Muscle of back (tissue), 11 donors: ENCODE results near the gene YBX2. TPM values are rescaled to one million over a fixed set of nuclear protein-coding genes. Genes with fewer than 3 reads are reported as not detected.
"Not testable (repeated sequence)": the region's sequence is repeated elsewhere in the genome, so short reads cannot be mapped to it uniquely, and the experiment has no call there.

Source experiments
- DNase-seq, 3 donors: peaks; one replicate each; pipeline versions ENCODE4 v3.0.0 to v3.0.0-alpha.2; 2013
- polyA plus RNA-seq, 10 donors: library from polyadenylated mRNA; unstranded; fragments of 120-200 nt; gene quantifications; one replicate each; pipeline ENCODE4 v1.2.1, GENCODE V29; 2013; ENCODE audit not compliant: insufficient read length in 10 of 10

Gene YBX2
- polyA plus RNA-seq, 10 donors = 1.2 to 4.2 (median 1.9) TPM

DNA sequence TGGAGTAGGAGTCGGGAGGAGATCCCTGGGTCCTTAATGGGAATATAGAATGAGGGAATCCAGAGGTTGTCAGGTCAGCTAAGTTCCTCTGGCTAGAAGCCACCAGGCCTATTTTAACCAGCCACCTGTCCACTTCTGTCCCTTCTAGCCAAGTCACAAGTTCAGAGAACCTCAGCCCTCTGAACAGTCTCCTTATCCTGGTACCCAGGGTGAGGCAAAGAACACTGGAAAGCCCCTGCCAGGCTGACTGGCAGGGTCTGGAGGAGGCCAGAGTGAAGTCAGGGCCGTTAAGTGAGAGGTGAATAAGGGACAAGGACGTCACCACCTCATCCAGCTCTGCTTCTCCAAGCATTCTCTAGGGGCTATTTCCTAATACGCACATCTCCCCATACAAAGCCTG lies 45.6 kb downstream of the YBX2 start:
- DNase-seq = peak in 1 of 3 donors; percentile 63

DNA sequence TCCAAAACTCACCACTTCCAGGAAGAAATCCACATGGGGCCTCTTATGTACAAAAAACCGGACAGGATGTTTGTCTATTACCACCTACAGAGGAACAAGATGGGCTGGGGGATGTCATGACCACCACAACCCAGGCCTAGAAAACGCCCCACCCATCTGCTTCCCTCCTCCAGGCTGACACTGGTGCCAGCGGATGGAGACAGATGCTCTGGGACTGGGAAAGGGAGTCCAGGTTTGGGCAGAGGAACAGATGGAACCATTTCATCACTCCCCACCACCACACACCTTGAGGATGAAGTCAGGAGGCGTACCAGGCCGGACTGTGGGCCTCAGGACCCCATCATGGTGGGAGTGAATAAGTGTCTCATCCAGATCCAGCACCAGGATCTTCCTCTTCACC lies 47.7 kb downstream of the YBX2 start:
- no peak for DNase-seq

DNA sequence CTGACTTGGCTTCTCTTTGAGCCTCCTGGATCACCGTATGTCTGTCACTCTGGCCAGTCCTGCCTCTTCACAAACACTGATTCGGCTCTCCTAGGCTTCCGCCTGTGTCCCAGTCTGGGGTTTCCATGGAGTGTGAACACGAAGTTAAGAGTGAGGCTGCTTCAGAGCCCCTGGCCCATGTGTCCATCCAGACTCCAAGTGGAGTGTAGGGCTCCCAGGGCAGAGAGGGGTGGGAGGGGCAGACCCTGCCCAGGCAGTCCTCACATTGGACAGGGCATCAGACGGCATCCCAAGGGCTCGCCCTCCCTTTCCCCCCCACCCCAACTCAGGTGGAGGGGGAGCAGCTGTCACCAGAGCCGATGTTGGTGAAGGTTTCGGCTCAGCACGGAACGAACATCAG lies 50.6 kb downstream of the YBX2 start:
- not testable (repeated sequence) for DNase-seq

DNA sequence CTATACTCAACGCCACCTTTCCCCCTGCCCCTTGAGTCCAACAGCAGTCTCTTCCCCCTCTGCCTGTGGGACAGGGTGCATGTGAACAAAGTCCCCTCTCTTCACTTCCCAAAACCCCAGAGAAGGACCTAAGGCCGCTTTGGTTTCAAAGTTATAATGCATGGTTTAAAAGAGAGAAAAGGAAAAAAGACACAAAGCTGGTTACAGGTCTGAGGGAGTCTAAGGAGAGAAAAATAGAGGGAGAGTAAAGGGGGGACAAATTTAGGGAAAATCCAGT lies 51.0 kb downstream of the YBX2 start:
- no peak for DNase-seq

DNA sequence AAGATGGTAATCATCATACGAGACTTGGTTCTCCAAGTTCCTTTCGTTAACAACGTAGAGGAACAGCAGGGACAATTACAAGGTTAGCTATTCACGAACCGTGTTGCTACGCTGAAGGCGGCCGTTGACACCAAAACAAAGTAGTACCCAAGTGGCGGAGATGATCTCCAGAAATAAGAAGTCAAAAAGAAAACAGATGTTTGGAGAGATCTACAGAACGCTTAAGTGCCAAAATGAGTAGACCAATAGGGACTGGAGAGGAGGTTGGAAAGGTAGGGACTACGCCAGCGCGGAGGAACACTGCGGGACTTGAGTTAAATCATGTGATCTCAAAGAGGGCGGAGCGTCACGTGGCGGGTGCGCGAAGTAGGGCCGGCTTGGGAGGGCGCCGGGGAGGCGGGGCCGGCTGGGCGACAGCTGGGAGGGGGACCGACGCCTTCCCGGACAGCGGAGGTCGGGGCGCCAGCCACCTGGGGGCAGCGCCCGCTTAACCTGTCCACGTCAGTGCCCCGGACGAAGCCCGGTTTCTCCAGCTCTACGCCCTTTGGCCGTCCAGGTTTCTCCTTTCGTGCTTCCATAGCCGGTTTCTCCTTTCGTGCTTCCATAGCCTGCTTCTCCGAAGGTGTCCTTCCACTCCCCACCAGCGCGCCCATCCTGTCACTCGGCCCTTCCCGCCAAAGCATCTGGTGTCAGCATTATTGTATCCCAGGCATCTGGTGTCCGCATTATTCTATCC lies 51.6 kb downstream of the YBX2 start:
- peak; percentile 97 to 98 (median 98) for DNase-seq

DNA sequence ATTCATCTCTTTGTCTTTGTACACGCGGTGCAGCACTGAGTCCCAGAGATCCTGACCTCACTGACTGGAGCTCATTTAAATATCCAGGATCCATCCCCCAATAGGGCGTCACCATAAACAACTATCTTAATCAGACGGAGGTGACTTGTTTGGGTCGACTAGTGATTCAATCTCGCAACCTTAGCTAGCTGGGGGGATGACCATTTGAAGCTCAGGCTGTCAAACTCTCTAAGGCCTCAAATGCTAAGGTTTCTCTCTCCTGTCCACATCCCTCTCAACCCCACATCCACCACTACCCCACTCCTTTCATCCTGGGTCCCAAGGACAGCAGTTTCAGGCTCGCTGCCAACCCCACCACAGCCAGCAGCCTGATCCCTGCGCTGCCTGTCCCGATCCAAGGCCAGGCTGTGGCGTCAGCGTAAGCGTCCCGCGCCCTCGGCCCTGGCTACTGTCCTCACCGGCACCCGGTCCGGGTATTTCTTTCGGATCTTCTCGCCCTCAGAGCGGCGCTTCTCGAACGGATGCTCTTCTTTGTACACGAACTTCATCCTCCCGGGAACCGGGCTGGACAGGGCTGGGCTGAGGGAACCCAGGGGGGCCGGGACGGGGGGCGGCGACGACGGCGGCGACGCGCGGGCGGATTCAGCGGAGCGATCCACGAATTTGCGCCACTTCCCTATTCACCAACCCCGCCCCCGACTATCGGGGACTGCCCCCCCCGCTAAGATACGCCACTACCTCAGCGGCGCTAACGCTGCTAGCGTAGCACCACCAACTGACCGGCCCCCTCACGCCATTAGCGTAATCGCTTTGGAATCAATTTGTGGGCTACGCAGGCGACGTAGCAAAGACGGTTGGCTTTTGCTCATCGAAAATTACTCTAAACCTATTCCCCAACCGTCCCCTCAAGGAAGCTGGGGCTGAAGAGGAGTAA lies 52.4 kb downstream of the YBX2 start, which contains the start of gene GABARAP:
GABARAP (minus strand) TSS at position 667 of the 934 bp plus-strand sequence; CDS start at position 548, 119 bp downstream.
- DNase-seq = peak; percentile 96 to 99 (median 98)

DNA sequence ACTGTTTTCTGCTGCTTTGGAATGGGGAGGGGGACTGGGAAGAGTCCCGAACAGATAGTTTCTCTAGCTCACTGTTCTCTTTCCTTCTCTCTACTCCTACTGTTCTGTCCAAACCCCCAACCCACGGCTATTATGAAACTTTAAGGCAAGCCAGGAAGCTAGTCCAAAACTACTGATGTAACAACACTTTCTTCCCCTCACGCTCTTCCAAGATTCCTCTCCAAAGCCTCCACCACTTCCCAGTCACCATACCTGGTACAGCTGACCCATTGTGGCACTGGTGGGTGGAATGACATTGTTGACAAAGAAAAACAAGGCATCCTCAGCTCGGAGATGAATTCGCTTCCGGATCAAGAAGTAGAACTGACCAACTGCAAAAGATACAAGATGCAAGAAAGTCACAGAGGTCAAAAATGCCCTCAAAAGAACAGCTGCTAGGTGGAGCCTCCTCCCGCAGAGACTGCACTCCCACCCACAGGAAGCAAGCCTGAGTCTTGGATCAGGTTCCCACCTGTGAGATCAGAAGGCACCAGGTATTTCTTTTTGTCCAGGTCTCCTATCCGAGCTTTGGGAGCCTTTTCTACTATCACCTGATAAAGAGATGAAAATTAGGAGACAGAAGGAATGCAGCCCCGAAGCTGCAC lies 53.2 kb downstream of the YBX2 start:
- DNase-seq = no peak

DNA sequence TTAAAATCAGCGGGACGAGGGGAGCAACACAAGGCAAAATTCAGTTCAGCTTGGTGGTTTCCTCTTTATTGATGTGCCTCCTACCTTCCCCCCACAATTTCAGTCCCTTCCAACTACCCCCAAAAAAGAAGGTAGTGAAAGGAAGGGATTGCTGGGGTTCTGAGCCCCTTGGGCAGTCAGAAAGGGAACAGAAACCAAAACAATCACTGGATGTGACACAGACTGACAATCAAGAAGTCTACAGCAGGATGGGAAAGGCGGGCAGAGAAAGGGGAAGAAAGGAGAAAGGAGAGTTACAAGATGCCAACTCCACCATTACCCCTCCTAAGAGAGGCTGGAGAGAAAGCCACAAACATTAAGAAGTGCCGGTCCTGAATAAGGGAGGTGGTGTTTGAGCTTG lies 54.1 kb downstream of the YBX2 start:
- DNase-seq = no peak

DNA sequence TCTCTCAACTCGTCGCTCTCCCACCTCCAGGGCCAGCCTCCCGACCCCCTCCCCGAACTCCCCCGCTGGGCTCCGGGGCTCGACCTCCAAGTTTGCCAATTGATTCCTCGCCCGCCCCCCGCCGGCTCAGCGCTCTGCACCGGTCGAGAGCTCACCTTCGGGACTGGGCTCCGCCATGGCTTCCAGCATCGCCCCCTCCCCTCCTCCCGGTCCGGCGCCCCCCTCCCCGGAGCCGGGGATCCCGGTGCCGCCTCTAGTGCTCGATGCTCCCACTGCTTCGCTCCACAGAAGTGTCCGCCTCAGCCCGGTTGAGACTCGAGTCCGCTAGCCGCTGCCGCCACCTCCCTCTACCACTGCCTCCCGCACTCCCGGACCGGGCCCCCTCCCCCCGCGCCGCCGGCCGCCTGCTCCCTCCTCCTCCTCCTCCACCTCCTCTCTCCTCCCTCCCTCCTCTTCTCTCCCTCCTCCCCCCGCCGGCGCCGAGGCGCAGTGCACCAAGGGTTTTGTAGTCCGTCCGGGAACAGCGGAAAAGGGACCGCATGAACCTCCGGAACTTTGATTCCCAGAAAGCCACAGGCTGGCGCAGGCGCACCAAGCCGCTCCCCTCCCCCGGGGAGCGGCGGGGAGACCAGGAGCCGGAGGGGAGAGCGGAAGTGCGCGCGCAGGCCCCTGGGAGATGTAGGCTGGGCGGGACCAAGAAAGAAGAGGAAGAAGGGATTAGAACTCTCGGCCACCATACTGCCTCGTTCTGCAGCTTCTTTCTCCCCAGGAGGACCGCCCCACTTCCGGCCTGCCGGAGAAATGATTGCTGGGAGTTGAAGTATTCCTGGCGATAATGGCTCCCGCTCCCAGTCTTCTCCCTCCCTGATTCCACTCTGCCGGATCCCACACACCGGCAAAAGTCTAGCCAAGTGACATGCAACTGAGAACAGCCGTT lies 55.1 kb downstream of the YBX2 start, which contains the start of gene PHF23:
PHF23 (minus strand) TSS at position 367 of the 937 bp plus-strand sequence; CDS start at position 189, 178 bp downstream.
- peak; percentile 100 for DNase-seq

DNA sequence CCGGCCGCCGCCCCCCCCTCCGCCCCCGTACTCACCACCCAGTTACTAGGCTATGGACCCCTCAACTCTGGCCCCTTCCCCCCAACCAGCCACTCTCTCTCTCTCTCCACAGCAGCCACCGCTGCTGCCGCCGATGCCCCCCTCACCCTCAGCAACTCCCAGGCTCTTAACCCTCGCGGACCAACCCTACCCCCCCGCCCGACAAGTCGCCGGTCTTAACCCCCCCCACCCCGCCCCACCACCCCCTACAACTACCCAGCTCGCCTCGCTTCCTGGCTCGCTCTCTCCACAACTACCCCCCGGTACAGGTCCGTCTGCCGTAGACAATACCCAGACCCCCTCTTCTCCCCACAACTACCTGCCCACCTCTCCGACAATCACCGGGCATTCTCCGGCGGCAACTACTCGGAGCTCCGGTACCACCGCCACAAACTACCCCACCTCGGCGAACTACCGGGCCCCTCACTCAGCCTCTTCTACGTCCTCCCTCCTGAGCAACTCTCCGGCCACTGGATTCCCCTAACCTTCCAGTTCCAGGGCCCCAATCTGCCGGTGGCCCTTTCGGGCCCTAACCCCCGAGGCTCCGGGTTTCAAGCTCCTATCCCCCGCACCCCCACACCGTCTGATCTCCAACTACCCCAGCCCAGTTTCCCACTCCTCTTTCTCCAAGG lies 55.9 kb downstream of the YBX2 start:
- peak in 1 of 3 donors; percentile 64 for DNase-seq

Other genes starting within 250 kb of the YBX2 start
- 1 to 10 TPM; 1.1 to 3.5 (median 1.7) TPM for gene CLEC10A, start 214.4 kb downstream of the YBX2 start, polyA plus RNA-seq
- under 1 TPM in 9 of 10 donors, not detected in 1; 0.15 to 0.40 (median 0.34) TPM for gene ASGR2, start 179.8 kb downstream of the YBX2 start, polyA plus RNA-seq
- 1 to 10 TPM; 1.6 to 6.5 (median 2.3) TPM for gene ASGR1, start 115.3 kb downstream of the YBX2 start, polyA plus RNA-seq
- gene DLG4, start 74.8 kb downstream of the YBX2 start, polyA plus RNA-seq = 10 to 100 TPM; 15.3 to 31.0 (median 21.1) TPM
- 100 to 1,000 TPM; 178 to 376 (median 256) TPM for gene ACADVL, start 74.7 kb downstream of the YBX2 start, polyA plus RNA-seq
- gene DVL2, start 60.1 kb downstream of the YBX2 start, polyA plus RNA-seq = 10 to 100 TPM; 24.5 to 40.5 (median 34.9) TPM
- gene PHF23, start 55.2 kb downstream of the YBX2 start, polyA plus RNA-seq = 10 to 100 TPM; 28.1 to 46.1 (median 34.4) TPM
- 100 to 1,000 TPM; 271 to 406 (median 306) TPM for gene GABARAP, start 52.2 kb downstream of the YBX2 start, polyA plus RNA-seq
- gene CTDNEP1, start 42.9 kb downstream of the YBX2 start, polyA plus RNA-seq = 100 to 1,000 TPM; 153 to 190 (median 180) TPM
- 10 to 100 TPM; 31.9 to 64.8 (median 35.7) TPM for gene ELP5, start 42.4 kb downstream of the YBX2 start, polyA plus RNA-seq
- gene CLDN7, start 32.2 kb downstream of the YBX2 start, polyA plus RNA-seq = 1 to 10 TPM in 5 of 10 donors, under 1 TPM in 5; 0.47 to 3.0 (median 1.1) TPM
- gene SLC2A4, start 12.9 kb downstream of the YBX2 start, polyA plus RNA-seq = 10 to 100 TPM in 9 of 10 donors, 1 to 10 TPM in 1; 7.7 to 32.4 (median 26.1) TPM
- gene EIF5A, start 13.0 kb upstream of the YBX2 start, polyA plus RNA-seq = 100 to 1,000 TPM; 225 to 344 (median 294) TPM
- gene GPS2, start 20.7 kb upstream of the YBX2 start, polyA plus RNA-seq = 10 to 100 TPM; 49.3 to 70.2 (median 58.7) TPM
- gene NEURL4, start 34.7 kb upstream of the YBX2 start, polyA plus RNA-seq = 10 to 100 TPM; 13.6 to 20.6 (median 18.6) TPM
- 10 to 100 TPM in 2 of 10 donors, 1 to 10 TPM in 8; 5.3 to 19.6 (median 8.5) TPM for gene ACAP1, start 41.9 kb upstream of the YBX2 start, polyA plus RNA-seq
- 10 to 100 TPM in 1 of 10 donors, 1 to 10 TPM in 9; 5.8 to 10.3 (median 7.5) TPM for gene KCTD11, start 57.5 kb upstream of the YBX2 start, polyA plus RNA-seq
- gene TMEM95, start 60.5 kb upstream of the YBX2 start, polyA plus RNA-seq = not detected
- 1 to 10 TPM in 2 of 10 donors, under 1 TPM in 7, not detected in 1; 0.22 to 1.4 (median 0.69) TPM for gene TNK1, start 86.5 kb upstream of the YBX2 start, polyA plus RNA-seq
- 10 to 100 TPM; 20.4 to 35.0 (median 27.2) TPM for gene PLSCR3, start 99.9 kb upstream of the YBX2 start, polyA plus RNA-seq
- gene TMEM256, start 109.5 kb upstream of the YBX2 start, polyA plus RNA-seq = 10 to 100 TPM; 49.0 to 60.9 (median 54.0) TPM
- gene NLGN2, start 113.2 kb upstream of the YBX2 start, polyA plus RNA-seq = 10 to 100 TPM; 19.9 to 33.1 (median 25.5) TPM
- not detected for gene SPEM1, start 125.7 kb upstream of the YBX2 start, polyA plus RNA-seq
- gene SPEM2, start 131.0 kb upstream of the YBX2 start, polyA plus RNA-seq = not detected
- under 1 TPM in 1 of 10 donors, not detected in 9; 0.04 TPM for gene SPEM3, start 134.2 kb upstream of the YBX2 start, polyA plus RNA-seq
- 1 to 10 TPM in 4 of 10 donors, under 1 TPM in 6; 0.52 to 1.4 (median 0.92) TPM for gene TMEM102, start 140.8 kb upstream of the YBX2 start, polyA plus RNA-seq
- gene FGF11, start 144.9 kb upstream of the YBX2 start, polyA plus RNA-seq = 1 to 10 TPM; 1.3 to 5.1 (median 3.1) TPM
- 10 to 100 TPM; 51.8 to 85.8 (median 71.8) TPM for gene CHRNB1, start 150.4 kb upstream of the YBX2 start, polyA plus RNA-seq
- gene ZBTB4, start 185.0 kb upstream of the YBX2 start, polyA plus RNA-seq = 10 to 100 TPM; 22.1 to 27.1 (median 24.9) TPM
- under 1 TPM in 8 of 10 donors, not detected in 2; 0.16 to 0.59 (median 0.20) TPM for gene SLC35G6, start 186.8 kb upstream of the YBX2 start, polyA plus RNA-seq
- 10 to 100 TPM; 50.2 to 72.7 (median 58.4) TPM for gene POLR2A, start 189.7 kb upstream of the YBX2 start, polyA plus RNA-seq